ENCODE measurements around the gene HDAC5. TPM values are rescaled to one million over a fixed set of nuclear protein-coding genes. Genes with fewer than 3 reads are reported as not detected.
A peak's percentile ranks its signal among the peaks of the same experiment; 100 is the strongest.

The HDAC5 gene
- total and polyA plus RNA-seq, 2 of the 8 experiments (the other 6 are each of a cell fraction or from before 2014, with no cell fraction given): 48.5 to 54.4 TPM

DNA sequence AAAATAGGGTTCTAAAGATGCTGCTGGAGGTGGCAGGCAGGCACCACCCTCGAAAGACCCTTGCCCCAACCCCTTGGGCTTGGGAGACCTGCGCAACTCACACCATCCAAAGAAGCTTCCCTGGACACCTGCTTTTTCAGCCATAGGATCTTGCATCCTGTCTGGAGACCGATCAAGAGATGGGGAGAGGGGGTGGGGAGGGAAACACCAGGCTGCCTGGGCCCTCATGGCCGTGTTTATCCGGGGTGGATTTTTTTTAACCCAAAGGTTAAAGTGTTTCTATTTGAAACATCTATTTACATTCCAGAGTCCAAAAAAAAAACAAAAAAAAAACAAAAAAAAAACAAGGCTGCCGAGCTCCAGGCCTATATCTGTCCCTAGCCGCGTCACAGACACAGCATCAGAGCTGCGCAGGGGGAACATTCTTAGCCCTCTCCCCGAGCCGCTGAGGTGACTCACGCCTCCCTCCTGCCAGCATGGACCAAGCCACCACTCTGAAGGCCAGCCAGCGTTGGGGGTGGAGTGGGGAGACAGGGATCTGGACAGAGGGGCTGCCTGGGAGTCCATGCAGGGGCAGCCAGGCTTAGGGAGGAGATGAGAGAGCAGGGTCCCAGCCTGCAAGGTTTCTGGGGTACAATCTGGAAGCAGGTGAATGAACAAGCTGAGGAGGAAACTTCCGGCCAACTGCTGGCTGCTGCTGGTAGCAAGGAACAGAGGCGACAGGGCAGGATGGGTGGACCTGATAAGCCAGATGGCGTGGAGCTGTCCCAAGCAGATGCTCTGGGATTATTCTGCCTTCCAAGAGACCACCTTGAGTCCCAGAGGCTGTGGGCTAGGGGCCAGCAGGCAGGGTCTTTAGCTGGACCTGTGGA is 14.8 kb downstream of the HDAC5 start:
- Histone ChIP-seq H3K79me1 (ENCODE audit: low read depth, low read length) (peaks cover 27% of the 10 kb centered on the region), H2AFZ (ENCODE audit: low read length) (no peak overlapping the region), H2BK12ac (ENCODE audit: low read depth, low read length) (0 out of 2 replicates have a peak overlapping the region, but pooled peaks have one; percentile 9), H3K27me3 (replicated peaks in 1 of 4; ENCODE audit: control insufficient read depth in 3 of 4, extremely low read depth in 1 of 4, insufficient read depth in 3 of 4, low read length in 3 of 4) (no peaks in the 10 kb centered on the region; a peak in 1 of 7 replicates), H2BK120ac (replicated peaks; ENCODE audit: low read depth, low read length) (no peak overlapping the region), H3K27ac (ENCODE audit: low read depth, low read length) (no peak overlapping the region), H3K56ac (replicated peaks; ENCODE audit: insufficient read length, low read depth, low read length) (no peak overlapping the region), H3K4me2 (ENCODE audit: insufficient read depth in 1 of 2, low read depth in 2 of 2, low read length in 2 of 2) (no peak overlapping the region), H3K9ac (replicated peaks in 1 of 4; ENCODE audit: extremely low read depth in 1 of 4, low read depth in 3 of 4, low read length in 3 of 4) (no peak overlapping the region), H3K18ac (ENCODE audit: extremely low read depth, low read length) (peak overlapping the region; percentile 60; the same call in 1 of the 2 replicates), H3K79me2 (ENCODE audit: control insufficient read depth in 1 of 2, insufficient read depth in 2 of 2, low read length in 2 of 2) (peaks cover 0 to 38% of the 10 kb centered on the region in 2 experiments; a peak in 2 of 4 replicates), H4K5ac (ENCODE audit: insufficient read length, low read depth, low read length) (no peak overlapping the region), H2BK20ac (ENCODE audit: low read length) (no peak overlapping the region), H2BK15ac (ENCODE audit: low read length) (no peak overlapping the region), H3K4me1 (replicated peaks in 1 of 4; ENCODE audit: control insufficient read depth in 3 of 4, insufficient read depth in 4 of 4, low read length in 3 of 4) (peaks cover 0 to 30% (median 26%) of the 10 kb centered on the region in 4 experiments; a peak in 6 of 7 replicates), H4K8ac (ENCODE audit: extremely low read depth, insufficient read depth, low read length) (no peak overlapping the region; the same call in 1 of the 2 replicates), H3K9me3 (ENCODE audit: insufficient read depth in 2 of 2, low read depth in 1 of 2, low read length in 1 of 2) (no peaks in the 10 kb centered on the region), H3K4ac (replicated peaks; ENCODE audit: insufficient read length, low read depth, low read length) (no peak overlapping the region), H4K91ac (replicated peaks; ENCODE audit: insufficient read length, low read length) (no peak overlapping the region), H3K14ac (ENCODE audit: insufficient read length) (no peak overlapping the region), H2AK5ac (ENCODE audit: low read depth, low read length) (no peak overlapping the region), H3K23ac (ENCODE audit: insufficient read length) (no peak overlapping the region), H3K23me2 (ENCODE audit: low read depth, low read length) (no peaks in the 10 kb centered on the region; the same call in 1 of the 2 replicates), H3K36me3 (ENCODE audit: control insufficient read depth in 2 of 4, insufficient read depth in 4 of 4, low read length in 3 of 4) (peaks cover 0 to 2% (median 0%) of the 10 kb centered on the region in 4 experiments; a peak in 2 of 8 replicates), H3K4me3 (ENCODE audit: extremely low read depth in 1 of 4, insufficient read depth in 2 of 4, low read depth in 3 of 4, low read length in 4 of 4) (no peak overlapping the region), H4K20me1 (replicated peaks in 1 of 2; ENCODE audit: control insufficient read depth in 1 of 2, insufficient read depth in 2 of 2, low read length in 2 of 2) (peaks cover 10 to 21% of the 10 kb centered on the region in 2 experiments), H2BK5ac (ENCODE audit: low read depth, low read length) (peak overlapping the region; percentile 16; the same call in 1 of the 2 replicates)
- 94% methylated on average over 15 of the region's 16 CpGs; no CpG with 5 or more reads in 1 of the 2 experiments for WGBS, 2 experiments (ENCODE audit: extremely low coverage in 1 of 2, insufficient coverage in 1 of 2, insufficient read length in 1 of 2, insufficient replicate concordance in 2 of 2, low coverage in 1 of 2, low lambda C conversion rate in 2 of 2, missing lambda C conversion rate in 1 of 2)
- DNase-seq (ENCODE audit: low read depth in 1 of 2, low spot score in 2 of 2): no peak
- ChIA-PET CTCF (ENCODE audit: partially characterized antibody) (interaction anchor here (0.6 to 34.4 kb wide), 7 partner anchors 5 to 231 kb away, joined by 3 to 638 read pairs (median 4); partner anchors contain the start of gene HDAC5), POLR2A (ENCODE audit: partially characterized antibody) (interaction anchor here (0.5 to 1.9 kb wide), 5 partner anchors 11 to 229 kb away, joined by 3 to 6 read pairs (median 3); partner anchors contain the start of genes HDAC5 and LSM12)
- FAIRE-seq: no peak
- no peak for TF ChIP-seq CHD1 (IDR thresholded peaks at IDR 0.05; ENCODE audit: low read depth, low read length)
- no peak for TF ChIP-seq JUN (IDR thresholded peaks at IDR 0.05; ENCODE audit: low read depth, low read length)
- no peak for TF ChIP-seq SIX5 (IDR thresholded peaks at IDR 0.05; ENCODE audit: low read depth, low read length)

All from H1 (cell line).